ENCODE measurements around the gene HES5. TPM values are rescaled to one million over a fixed set of nuclear protein-coding genes. Genes with fewer than 3 reads are reported as not detected.

Gene HES5
- total RNA-seq, 1 donor from 2014 or later, result 1.6 TPM

DNA sequence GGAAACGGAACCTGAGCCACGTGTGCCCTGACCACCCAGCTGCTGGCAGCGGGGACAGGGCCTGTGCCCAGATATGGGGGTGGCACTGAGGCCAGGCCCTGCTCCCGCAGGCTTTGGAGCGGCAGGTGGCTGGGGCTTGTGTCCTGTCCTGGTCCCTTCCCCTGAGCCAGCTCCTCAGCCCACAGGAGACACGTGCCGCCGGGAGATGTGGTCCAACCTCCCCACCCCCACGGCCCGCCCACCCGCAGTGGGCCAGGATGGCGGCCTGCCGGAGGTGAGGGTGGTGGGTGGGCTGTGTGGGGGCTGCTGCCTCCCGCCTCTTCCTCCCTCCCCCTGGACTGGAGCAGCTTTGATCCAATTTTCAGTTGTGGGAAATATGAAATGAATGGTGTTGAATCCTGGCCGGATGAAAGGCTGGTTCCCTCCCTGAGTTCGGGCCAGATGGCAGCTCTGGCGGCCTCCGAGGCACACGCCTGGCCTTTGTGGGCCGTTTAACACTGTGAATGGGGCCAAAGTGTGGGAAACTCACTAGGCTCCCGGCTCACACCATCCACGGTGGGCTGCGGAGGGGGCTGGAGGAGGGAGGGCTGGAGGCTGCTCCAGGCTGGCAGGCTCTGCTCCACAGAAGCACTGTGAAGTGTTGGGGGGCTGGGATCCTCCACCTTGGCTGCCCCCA lies 2.6 kb upstream of the HES5 start:
- no peak overlapping the region for H3K27ac ChIP-seq (ENCODE audit: low read depth, low read length)
- H3K9ac ChIP-seq (ENCODE audit: low read depth in 1 of 3, low read length in 3 of 3), result no peak overlapping the region
- H3K4me1 ChIP-seq (ENCODE audit: control insufficient read depth in 3 of 3, insufficient read depth in 3 of 3, low read length in 3 of 3), result peaks cover 44 to 52% (median 49%) of the 10 kb centered on the region in 3 donors
- H3K4me3 ChIP-seq (ENCODE audit: low read length in 3 of 3), result no peak overlapping the region
- no peaks in the 10 kb centered on the region for H3K36me3 ChIP-seq (ENCODE audit: control insufficient read depth in 3 of 3, insufficient read depth in 3 of 3, low read length in 3 of 3)
- H3K9me3 ChIP-seq (ENCODE audit: control insufficient read depth in 3 of 3, low read length in 3 of 3), result no peaks in the 10 kb centered on the region
- peaks cover 11 to 32% (median 32%) of the 10 kb centered on the region in 3 donors for H3K27me3 ChIP-seq (ENCODE audit: control insufficient read depth in 3 of 3, insufficient read depth in 3 of 3, low read length in 3 of 3)

- H3K27ac ChIP-seq (ENCODE audit: low read depth, low read length), result no peak overlapping the region
- peak overlapping the region in 2 of 3 donors; percentile 33 to 60 for H3K9ac ChIP-seq (ENCODE audit: low read depth in 1 of 3, low read length in 3 of 3)
- no peaks in the 10 kb centered on the region for H3K9me3 ChIP-seq (ENCODE audit: control insufficient read depth in 3 of 3, low read length in 3 of 3)
- H3K4me3 ChIP-seq (ENCODE audit: low read length in 3 of 3), result peak overlapping the region in 1 of 3 donors; percentile 29
- H3K4me1 ChIP-seq (ENCODE audit: control insufficient read depth in 3 of 3, insufficient read depth in 3 of 3, low read length in 3 of 3), result peaks cover 55 to 65% (median 59%) of the 10 kb centered on the region in 3 donors
- peaks cover 3 to 17% (median 15%) of the 10 kb centered on the region in 3 donors for H3K27me3 ChIP-seq (ENCODE audit: control insufficient read depth in 3 of 3, insufficient read depth in 3 of 3, low read length in 3 of 3)
- H3K36me3 ChIP-seq (ENCODE audit: control insufficient read depth in 3 of 3, insufficient read depth in 3 of 3, low read length in 3 of 3), result no peaks in the 10 kb centered on the region
These were observed 674 bp upstream of the HES5 start for GRCh38 chr1:2530513-2531361.

GRCh38 chr1:2528966-2529783 lies 888 bp downstream of the HES5 start:
- Histone ChIP-seq H3K27ac (ENCODE audit: low read depth, low read length) (peak overlapping the region; percentile 92), H3K9me3 (ENCODE audit: control insufficient read depth in 3 of 3, low read length in 3 of 3) (no peaks in the 10 kb centered on the region), H3K36me3 (ENCODE audit: control insufficient read depth in 3 of 3, insufficient read depth in 3 of 3, low read length in 3 of 3) (peaks cover 0 to 2% (median 0%) of the 10 kb centered on the region in 3 donors), H3K4me3 (ENCODE audit: low read length in 3 of 3) (peak overlapping the region; percentile 43 to 52 (median 51)), H3K9ac (ENCODE audit: low read depth in 1 of 3, low read length in 3 of 3) (peak overlapping the region; percentile 45 to 72 (median 57)), H3K4me1 (ENCODE audit: control insufficient read depth in 3 of 3, insufficient read depth in 3 of 3, low read length in 3 of 3) (peaks cover 70 to 78% (median 70%) of the 10 kb centered on the region in 3 donors), H3K27me3 (ENCODE audit: control insufficient read depth in 3 of 3, insufficient read depth in 3 of 3, low read length in 3 of 3) (peaks cover 3 to 8% (median 4%) of the 10 kb centered on the region in 3 donors)

- Histone ChIP-seq H3K36me3 (ENCODE audit: control insufficient read depth in 3 of 3, insufficient read depth in 3 of 3, low read length in 3 of 3) (peaks cover 0 to 2% (median 0%) of the 10 kb centered on the region in 3 donors), H3K4me1 (ENCODE audit: control insufficient read depth in 3 of 3, insufficient read depth in 3 of 3, low read length in 3 of 3) (peaks cover 76 to 84% (median 76%) of the 10 kb centered on the region in 3 donors), H3K27ac (ENCODE audit: low read depth, low read length) (peak overlapping the region; percentile 92), H3K9me3 (ENCODE audit: control insufficient read depth in 3 of 3, low read length in 3 of 3) (no peaks in the 10 kb centered on the region), H3K27me3 (ENCODE audit: control insufficient read depth in 3 of 3, insufficient read depth in 3 of 3, low read length in 3 of 3) (peaks cover 0 to 8% (median 4%) of the 10 kb centered on the region in 3 donors), H3K9ac (ENCODE audit: low read depth in 1 of 3, low read length in 3 of 3) (peak overlapping the region; percentile 45 to 72 (median 51)), H3K4me3 (ENCODE audit: low read length in 3 of 3) (peak overlapping the region; percentile 43 to 51 (median 45))
These were observed 1.5 kb downstream of the HES5 start for GRCh38 chr1:2528611-2528965.

DNA sequence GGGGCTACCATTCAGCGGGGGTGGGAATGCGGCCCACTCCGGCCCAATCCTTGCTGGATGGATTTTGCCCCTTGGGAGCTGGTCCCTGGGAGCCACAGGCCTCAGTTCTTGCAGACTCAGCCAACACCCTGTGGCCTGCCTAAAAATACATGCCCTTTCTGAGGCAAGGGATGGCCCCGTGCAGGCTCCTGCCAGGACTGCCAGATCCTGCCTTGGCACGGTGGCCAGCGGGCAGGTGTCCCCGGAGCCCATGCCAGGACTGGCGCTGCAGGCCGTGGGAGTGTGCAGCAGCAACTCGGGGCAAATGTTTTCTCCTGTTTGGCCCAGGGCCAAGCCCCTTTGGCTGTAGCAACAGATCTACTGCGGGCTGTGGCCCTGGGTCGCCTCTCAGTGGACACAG lies 2.0 kb downstream of the HES5 start:
- peaks cover 0 to 8% (median 4%) of the 10 kb centered on the region in 3 donors for H3K27me3 ChIP-seq (ENCODE audit: control insufficient read depth in 3 of 3, insufficient read depth in 3 of 3, low read length in 3 of 3)
- H3K9me3 ChIP-seq (ENCODE audit: control insufficient read depth in 3 of 3, low read length in 3 of 3), result no peaks in the 10 kb centered on the region
- H3K9ac ChIP-seq (ENCODE audit: low read depth in 1 of 3, low read length in 3 of 3), result peak overlapping the region; percentile 65 to 89 (median 77)
- peaks cover 76 to 86% (median 78%) of the 10 kb centered on the region in 3 donors for H3K4me1 ChIP-seq (ENCODE audit: control insufficient read depth in 3 of 3, insufficient read depth in 3 of 3, low read length in 3 of 3)
- H3K27ac ChIP-seq (ENCODE audit: low read depth, low read length), result peak overlapping the region; percentile 92
- peaks cover 0 to 2% (median 0%) of the 10 kb centered on the region in 3 donors for H3K36me3 ChIP-seq (ENCODE audit: control insufficient read depth in 3 of 3, insufficient read depth in 3 of 3, low read length in 3 of 3)
- H3K4me3 ChIP-seq (ENCODE audit: low read length in 3 of 3), result peak overlapping the region; percentile 32 to 67 (median 35)

DNA sequence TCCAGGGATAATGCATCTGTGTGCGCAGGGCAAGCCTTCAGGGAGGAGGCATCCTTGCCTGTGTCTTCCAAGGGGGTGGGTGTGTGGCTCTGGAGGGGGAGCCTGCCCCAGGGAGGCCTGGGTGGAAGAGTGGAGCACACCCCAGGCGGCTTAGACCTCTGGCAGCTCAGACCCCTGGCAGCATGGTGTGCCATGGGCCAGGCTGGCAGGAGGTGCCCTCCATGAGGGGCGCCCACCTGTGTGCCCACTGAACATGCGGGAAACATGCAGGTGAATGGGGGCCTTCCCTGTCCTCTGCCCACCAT lies 2.6 kb downstream of the HES5 start:
- Histone ChIP-seq H3K4me1 (ENCODE audit: control insufficient read depth in 3 of 3, insufficient read depth in 3 of 3, low read length in 3 of 3) (peaks cover 75 to 87% (median 80%) of the 10 kb centered on the region in 3 donors), H3K9ac (ENCODE audit: low read depth in 1 of 3, low read length in 3 of 3) (peak overlapping the region; percentile 65 to 89 (median 77)), H3K4me3 (ENCODE audit: low read length in 3 of 3) (peak overlapping the region; percentile 14 to 67 (median 32)), H3K36me3 (ENCODE audit: control insufficient read depth in 3 of 3, insufficient read depth in 3 of 3, low read length in 3 of 3) (peaks cover 0 to 2% (median 0%) of the 10 kb centered on the region in 3 donors), H3K27me3 (ENCODE audit: control insufficient read depth in 3 of 3, insufficient read depth in 3 of 3, low read length in 3 of 3) (peaks cover 0 to 8% (median 4%) of the 10 kb centered on the region in 3 donors), H3K9me3 (ENCODE audit: control insufficient read depth in 3 of 3, low read length in 3 of 3) (no peaks in the 10 kb centered on the region), H3K27ac (ENCODE audit: low read depth, low read length) (peak overlapping the region; percentile 92)

DNA sequence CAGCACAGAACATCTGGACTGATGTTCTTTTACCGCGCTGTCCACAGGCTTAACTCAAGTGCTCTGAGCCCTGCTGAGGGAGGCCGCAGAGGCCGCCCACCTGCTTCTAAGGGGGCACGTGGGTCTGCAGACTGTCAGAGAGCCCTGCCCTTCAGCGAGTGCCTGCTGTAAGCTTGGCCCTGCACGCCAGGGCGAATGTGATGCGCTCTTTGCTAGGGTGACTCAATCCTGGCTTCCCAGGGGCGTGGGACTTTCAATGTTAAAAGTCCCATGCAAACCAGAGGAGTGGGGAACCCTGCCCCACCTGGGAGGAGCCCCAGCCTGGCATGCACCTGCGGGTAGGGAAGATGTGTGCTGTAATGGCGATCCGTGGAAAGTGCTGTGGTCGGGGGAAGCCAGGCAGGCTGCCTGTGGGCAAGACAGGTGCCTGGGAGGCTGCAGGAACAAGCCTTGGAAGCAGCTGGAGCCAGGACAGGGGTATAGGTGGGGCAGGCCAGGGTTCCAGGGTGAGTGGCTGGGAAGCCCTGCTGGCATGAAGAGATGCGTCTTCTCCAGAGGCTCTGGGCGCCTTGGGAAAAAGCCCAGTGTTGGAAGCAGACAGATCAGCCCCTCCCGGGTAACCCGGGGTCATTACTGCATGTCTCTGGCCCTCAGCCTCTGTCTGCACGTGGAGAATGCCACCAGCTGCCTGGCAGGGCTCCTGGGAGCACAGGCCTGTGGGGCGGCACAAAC lies 3.1 kb downstream of the HES5 start:
- peak overlapping the region; percentile 65 to 89 (median 77) for H3K9ac ChIP-seq (ENCODE audit: low read depth in 1 of 3, low read length in 3 of 3)
- H3K4me3 ChIP-seq (ENCODE audit: low read length in 3 of 3), result peak overlapping the region; percentile 57 to 67 (median 60)

GRCh38 chr1:2525920-2526823 lies 3.9 kb downstream of the HES5 start, which contains the start of gene PANK4:
PANK4 (minus strand) TSS chr1:2526596; CDS start chr1:2526587, 9 bp downstream.
- H3K4me3 ChIP-seq (ENCODE audit: low read length in 3 of 3), result peak within 1 kb of the TSS; percentile 84 to 92 (median 91)
- peaks cover 65 to 74% (median 67%) of the 10 kb centered on the region in 3 donors for H3K4me1 ChIP-seq (ENCODE audit: control insufficient read depth in 3 of 3, insufficient read depth in 3 of 3, low read length in 3 of 3)
- peaks cover 0 to 7% (median 4%) of the 10 kb centered on the region in 3 donors for H3K36me3 ChIP-seq (ENCODE audit: control insufficient read depth in 3 of 3, insufficient read depth in 3 of 3, low read length in 3 of 3)
- H3K27me3 ChIP-seq (ENCODE audit: control insufficient read depth in 3 of 3, insufficient read depth in 3 of 3, low read length in 3 of 3), result peaks cover 0 to 4% (median 2%) of the 10 kb centered on the region in 3 donors
- peak within 1 kb of the TSS; percentile 92 for H3K27ac ChIP-seq (ENCODE audit: low read depth, low read length)
- peak within 1 kb of the TSS; percentile 81 to 92 (median 86) for H3K9ac ChIP-seq (ENCODE audit: low read depth in 1 of 3, low read length in 3 of 3)
- no peaks in the 10 kb centered on the region for H3K9me3 ChIP-seq (ENCODE audit: control insufficient read depth in 3 of 3, low read length in 3 of 3)

More for the DNA sequence above, 3.1 kb downstream of the HES5 start:
- H3K9me3 ChIP-seq (ENCODE audit: control insufficient read depth in 3 of 3, low read length in 3 of 3), result no peaks in the 10 kb centered on the region
- peak overlapping the region; percentile 92 for H3K27ac ChIP-seq (ENCODE audit: low read depth, low read length)
- peaks cover 0 to 7% (median 4%) of the 10 kb centered on the region in 3 donors for H3K27me3 ChIP-seq (ENCODE audit: control insufficient read depth in 3 of 3, insufficient read depth in 3 of 3, low read length in 3 of 3)
- H3K4me1 ChIP-seq (ENCODE audit: control insufficient read depth in 3 of 3, insufficient read depth in 3 of 3, low read length in 3 of 3), result peaks cover 73 to 82% (median 76%) of the 10 kb centered on the region in 3 donors
- H3K36me3 ChIP-seq (ENCODE audit: control insufficient read depth in 3 of 3, insufficient read depth in 3 of 3, low read length in 3 of 3), result peaks cover 0 to 2% (median 0%) of the 10 kb centered on the region in 3 donors

Measured in skeletal muscle tissue (tissue), 4 donors.